Activated CD8-positive, alpha-beta memory T cell treated with anti-CD3 and anti-CD28 coated beads for 1 hour (primary cell): ENCODE results near the gene PXK.
"Not testable (repeated sequence)": the region's sequence is repeated elsewhere in the genome, so short reads cannot be mapped to it uniquely, and the experiment has no call there.

ENCODE experiments used
- DNase-seq, 2 donors: peaks; one replicate each; pipeline ENCODE4 v3.0.0-alpha.2; 2020; ENCODE audit warnings: low read depth in 1 of 2; ENCODE audit errors: extremely low read depth in 1 of 2

Gene PXK

GRCh38 chr3:58332575-58333188 lies at the start of gene PXK:
Gene PXK, plus strand, starts transcription at chr3:58332892. Its CDS starts 97 bp downstream, at chr3:58332989.
- peak; percentile 19 to 71 for DNase-seq

GRCh38 chr3:58285334-58285733 lies 47.4 kb upstream of the PXK start:
- no peak for DNase-seq

GRCh38 chr3:58287354-58287753 lies 45.3 kb upstream of the PXK start:
- no peak for DNase-seq

- DNase-seq, result no peak
Observed at GRCh38 chr3:58288011-58288728, 44.5 kb upstream of the PXK start.

GRCh38 chr3:58288964-58289613 lies 43.6 kb upstream of the PXK start:
- not testable (repeated sequence) for DNase-seq

- not testable (repeated sequence) for DNase-seq
Observed at GRCh38 chr3:58290446-58290845, 42.2 kb upstream of the PXK start.

GRCh38 chr3:58291671-58292338 lies 40.9 kb upstream of the PXK start:
- no peak for DNase-seq

- DNase-seq, result no peak
Observed at GRCh38 chr3:58292866-58293265, 39.8 kb upstream of the PXK start.

GRCh38 chr3:58293516-58293915 lies 39.2 kb upstream of the PXK start:
- no peak for DNase-seq

GRCh38 chr3:58296269-58296668 lies 36.4 kb upstream of the PXK start:
- DNase-seq, result no peak

GRCh38 chr3:58296843-58297242 lies 35.8 kb upstream of the PXK start:
- DNase-seq, result no peak

- no peak for DNase-seq
Observed at GRCh38 chr3:58298190-58298589, 34.5 kb upstream of the PXK start.

- DNase-seq, result no peak
Observed at GRCh38 chr3:58299075-58299474, 33.6 kb upstream of the PXK start.

- no peak for DNase-seq
Observed at GRCh38 chr3:58299839-58300516, 32.7 kb upstream of the PXK start.

- DNase-seq, result peak; percentile 97 to 99
Observed at GRCh38 chr3:58305882-58306711, 26.6 kb upstream of the PXK start, which contains the start of the genes HTD2 and RPP14. Gene HTD2, plus strand, starts transcription at chr3:58306520. Its CDS starts 11,094 bp downstream, at chr3:58317614. Gene RPP14, plus strand, starts transcription at chr3:58306245. Its CDS starts 4,085 bp downstream, at chr3:58310330.

GRCh38 chr3:58307639-58308215 lies 25.0 kb upstream of the PXK start:
- peak in 1 of 2 donors; percentile 14 for DNase-seq

- DNase-seq, result no peak
Observed at GRCh38 chr3:58308728-58309127, 24.0 kb upstream of the PXK start.

GRCh38 chr3:58317811-58318210 lies 14.9 kb upstream of the PXK start:
- no peak for DNase-seq

- no peak for DNase-seq
Observed at GRCh38 chr3:58321791-58322190, 10.9 kb upstream of the PXK start.
